K562 (cell line): ENCODE data around the gene IRF1. TPM values are rescaled to one million over a fixed set of nuclear protein-coding genes. Genes with fewer than 3 reads are reported as not detected.

ENCODE experiments used
- ATAC-seq: fragments of 200-7000 bp; cut with Tn5 transposase; 3 replicates; pipeline ENCODE4 v1.9.1; 2020; ENCODE audit warnings: moderate library complexity
- BruUV-seq: library from RNA; stranded (reverse); fragments of 400-500 nt; replicated peaks from 2 replicates; lab custom pipeline; 2021; lab: Mats Ljungman, UMichigan
- CTCF ChIA-PET: fragments of 300-600 bp; formaldehyde crosslinking; extraction: SDS; loops from one replicate; lab custom pipeline; 2021; ENCODE audit warnings: low intra/inter-chr PET ratio; lab: Yijun Ruan, JAX
- POLR2A ChIA-PET: fragments of 300-600, 350-650 bp; sonication (Branson Sonifier 250); formaldehyde crosslinking; extraction: SDS; loops from one replicate; lab custom pipeline; 2021; ENCODE audit warnings: antibody characterized with exemption, inconsistent platforms; lab: Yijun Ruan, JAX
- DNase-seq, 4 experiments: peaks; one replicate each; pipeline versions ENCODE4 v3.0.0 to v3.0.0-alpha.2; 2011 to 2018; ENCODE audit warnings: low spot score in 3 of 4, mixed read lengths in 3 of 4; ENCODE audit errors: extremely low read depth in 1 of 4
- FAIRE-seq: peaks from 2 replicates; lab custom pipeline; 2011; peaks lifted over from hg19 to GRCh38; lab: Jason Lieb, UNC
- H2AFZ ChIP-seq: 2 replicates; pipeline ENCODE4 v1.6.0; 2011; ENCODE audit warnings: low read depth, low read length, control low read depth, inconsistent platforms
- H3K27ac ChIP-seq: fragments of 200-600 bp; 3 replicates; pipeline ENCODE4 v1.8.0; 2011; ENCODE audit warnings: low read depth, mild to moderate bottlenecking, control low read depth, inconsistent platforms, low read length, moderate library complexity, mixed read lengths; ENCODE audit errors: extremely low read depth
- H3K27me3 ChIP-seq, 2 experiments: fragments of 300-600 bp in 1 of 2; 2 replicates in 1 of 2; 3 replicates in 1 of 2; pipeline versions ENCODE4 v1.6.0 to v1.8.0; 2011; ENCODE audit warnings: inconsistent platforms in 2 of 2, low read length in 2 of 2, mild to moderate bottlenecking in 1 of 2, mixed read lengths in 1 of 2, moderate library complexity in 1 of 2; ENCODE audit not compliant: control insufficient read depth in 2 of 2, insufficient read depth in 2 of 2
- H3K36me3 ChIP-seq: fragments of 300-600 bp; 3 replicates; pipeline ENCODE4 v1.8.0; 2011; ENCODE audit warnings: mild to moderate bottlenecking, low read length, inconsistent platforms; ENCODE audit not compliant: control insufficient read depth, insufficient read depth
- H3K4me1 ChIP-seq, 2 experiments: fragments of 200-600 bp in 1 of 2; replicated peaks in 1 of 2; 2 replicates in 1 of 2; 3 replicates in 1 of 2; pipeline versions ENCODE4 v1.5.1 to v1.8.0; 2011; ENCODE audit warnings: inconsistent platforms in 2 of 2, low read length in 2 of 2, mild to moderate bottlenecking in 1 of 2, mixed read lengths in 1 of 2, moderate library complexity in 1 of 2; ENCODE audit not compliant: control insufficient read depth in 2 of 2, insufficient read depth in 2 of 2
- H3K4me2 ChIP-seq: 2 replicates; pipeline ENCODE4 v1.6.1; 2011; ENCODE audit warnings: low read length, control low read depth, inconsistent platforms, mixed read lengths; ENCODE audit not compliant: insufficient read depth
- H3K4me3 ChIP-seq: fragments of 200-600 bp; sonication (generic), shearing (Covaris generic); 2 replicates; pipeline ENCODE4 v1.5.1; 2016; ENCODE audit warnings: control low read depth, inconsistent platforms
- H3K79me2 ChIP-seq: fragments of 200-600 bp; 3 replicates; pipeline ENCODE4 v1.8.0; 2011; ENCODE audit warnings: low read length, inconsistent platforms; ENCODE audit not compliant: control insufficient read depth, insufficient read depth
- H3K9ac ChIP-seq, 2 experiments: 2 replicates each; pipeline versions ENCODE4 v1.6.0 to v1.6.1; 2011; ENCODE audit warnings: low read depth in 2 of 2, low read length in 2 of 2, control low read depth in 1 of 2, inconsistent platforms in 1 of 2, mild to moderate bottlenecking in 1 of 2, mixed read lengths in 1 of 2; ENCODE audit not compliant: insufficient read depth in 1 of 2
- H3K9me1 ChIP-seq: one replicate; pipeline ENCODE4 v1.6.0; 2011; ENCODE audit warnings: inconsistent platforms, mild to moderate bottlenecking, low read length, moderate library complexity; ENCODE audit not compliant: control insufficient read depth, insufficient read depth
- H3K9me3 ChIP-seq: replicated peaks from 2 replicates; pipeline ENCODE4 v1.5.1; 2011; ENCODE audit warnings: low read depth, low read length, inconsistent platforms; ENCODE audit not compliant: control insufficient read depth, insufficient read depth
- H4K20me1 ChIP-seq: replicated peaks from 2 replicates; pipeline ENCODE4 v1.6.1; 2011; ENCODE audit warnings: low read length, inconsistent platforms, mixed read lengths; ENCODE audit not compliant: control insufficient read depth, insufficient read depth
- EGR1 ChIP-seq: fragments of 450-650 bp; conservative IDR thresholded peaks from 2 replicates; pipeline ENCODE4 v1.6.1; 2017; ENCODE audit warnings: mild to moderate bottlenecking
- GATA2 ChIP-seq: sonication (generic); formaldehyde crosslinking; IDR thresholded peaks from 2 replicates; pipeline ENCODE4 v1.4.0; 2020; ENCODE audit warnings: mild to moderate bottlenecking, missing genetic modification reagents
- SMAD3 ChIP-seq: fragments of 450-650 bp; formaldehyde crosslinking; conservative IDR thresholded peaks from 2 replicates; pipeline ENCODE4 v1.4.0; 2020; ENCODE audit warnings: mild to moderate bottlenecking
- TCF7 ChIP-seq: sonication (generic); IDR thresholded peaks from 2 replicates; pipeline ENCODE4 v1.6.1; 2016; ENCODE audit warnings: antibody characterized with exemption, borderline replicate concordance
- ZNF175 ChIP-seq: fragments of 200-800 bp; sonication (Bioruptor generic); IDR thresholded peaks from 2 replicates; pipeline ENCODE4 v1.6.1; 2016; ENCODE audit warnings: low read depth, mild to moderate bottlenecking, missing genetic modification characterization, missing compliant biosample characterization
- WGBS: fragments of 100-300 bp; shearing (Covaris generic); methylation state at CpG from one replicate; pipeline ENCODE4 v1.1.6; 2016; ENCODE audit warnings: low coverage, mixed read lengths; ENCODE audit not compliant: insufficient coverage; ENCODE audit errors: missing lambda C conversion rate; 5-methylcytosine and 5-hydroxymethylcytosine counted together
- in situ Hi-C: fragments of 300-500 bp; cut with MboI; formaldehyde crosslinking; loops from 4 replicates; pipeline ENCODE4 v1.15.0; 2018; ENCODE audit warnings: inconsistent platforms, mixed read lengths
- intact Hi-C: fragments of 100-400 bp; cut with micrococcal nuclease; formaldehyde crosslinking; loops from 2 replicates; pipeline ENCODE4 v1.14.2; 2022
- polyA plus RNA-seq, 8 experiments: library from polyadenylated mRNA; depleted of rRNA in 4 of 8; stranded (reverse) in 5 of 8; unstranded in 3 of 8; fragments of >200 nt; fragmentation: Nextera tagmentation in 2 of 8; fragmentation: Illumina TruSeq in 1 of 8; extraction: Ambion mirVana in 2 of 8; extraction: Trizol in 1 of 8; gene quantifications; 2 replicates each; pipeline versions ENCODE4 v1.2.1 to v1.2.3, GENCODE V29; 2011 to 2014; ENCODE audit warnings: inconsistent platforms in 1 of 8, missing spikeins in 1 of 8
- total RNA-seq, 7 experiments: library from RNA; depleted of rRNA in 6 of 7; stranded (reverse); fragments of >200 nt in 6 of 7; fragmentation: Illumina TruSeq in 2 of 7; extraction: Trizol in 2 of 7; gene quantifications; 2 replicates each; pipeline versions ENCODE4 v1.2.1 to v1.2.3, GENCODE V29; 2011 to 2021; ENCODE audit warnings: low replicate concordance in 1 of 7
- TF ChIP-seq, protein P1 (sequence below): fragments of 250-450 bp; sonication (Bioruptor Pico); IDR thresholded peaks from 2 replicates; pipeline ENCODE4 v1.8.0; 2021; ENCODE audit warnings: borderline replicate concordance, mild to moderate bottlenecking, moderate library complexity; ENCODE audit not compliant: poor library complexity, severe bottlenecking
- TF ChIP-seq, protein P2 (sequence below): fragments of 250-450 bp; sonication (Bioruptor Pico); IDR thresholded peaks from 2 replicates; pipeline ENCODE4 v1.4.0; 2020; ENCODE audit warnings: borderline replicate concordance
- TF ChIP-seq, protein P3 (sequence below): fragments of 250-450 bp; sonication (Bioruptor Pico); IDR thresholded peaks from 2 replicates; pipeline ENCODE4 v1.5.0; 2021

IRF1 gene
- total and polyA plus RNA-seq, 9 of the 15 experiments (the other 6 are each of a cell fraction or from before 2014, with no cell fraction given), result 1.1 to 12.3 (median 5.9) TPM

DNA sequence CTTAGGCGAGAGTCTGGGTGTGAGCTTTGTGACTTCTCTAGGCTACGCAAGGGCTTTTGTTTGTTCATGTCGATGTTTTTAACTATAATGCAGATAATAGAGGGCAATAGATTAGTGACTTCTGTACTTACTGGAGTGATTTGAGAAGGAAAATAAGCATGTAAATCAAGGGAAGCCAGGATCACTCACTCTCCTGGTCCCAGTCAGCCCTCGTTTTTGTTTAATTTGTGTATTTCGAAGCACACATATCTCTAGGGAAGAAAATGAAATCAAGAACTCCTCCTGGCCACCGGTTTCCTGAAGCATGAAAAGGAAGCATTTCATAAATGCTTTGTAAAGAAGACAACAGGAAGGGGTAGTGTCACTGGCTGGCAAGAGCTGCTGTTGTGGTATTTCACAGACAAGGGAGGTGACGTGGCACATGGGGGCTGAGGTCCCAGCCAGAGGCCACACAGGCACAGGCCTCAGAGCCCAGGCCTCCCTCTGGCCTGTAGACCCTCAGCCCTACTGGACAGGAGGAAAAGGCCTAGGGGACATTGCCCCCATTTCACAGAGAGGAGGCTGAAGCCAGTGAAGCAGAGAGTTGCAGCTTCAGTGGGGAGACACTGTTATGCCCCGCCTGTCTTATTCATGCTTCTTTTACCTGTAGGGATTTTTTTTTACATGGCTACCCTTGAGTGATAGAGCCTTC is 34.1 kb downstream of the IRF1 start:
- FAIRE-seq (no peak), DNase-seq (no peak), ATAC-seq (no peak)
- Histone ChIP-seq H3K9ac (peak overlapping the region in 1 of 2 experiments; percentile 62; a peak in 2 of 4 replicates), H4K20me1 (no peaks in the 10 kb centered on the region), H3K9me3 (no peaks in the 10 kb centered on the region), H3K9me1 (no peaks in the 10 kb centered on the region), H3K4me3 (no peak overlapping the region), H3K79me2 (no peaks in the 10 kb centered on the region), H3K36me3 (no peaks in the 10 kb centered on the region), H3K4me1 (peaks cover 16 to 42% of the 10 kb centered on the region in 2 experiments), H2AFZ (no peak overlapping the region; the same call in 1 of the 2 replicates), H3K4me2 (no peak overlapping the region), H3K27me3 (no peaks in the 10 kb centered on the region), H3K27ac (no peak overlapping the region)
- ChIA-PET POLR2A (interaction anchor here (0.8 to 4.5 kb wide), 9 partner anchors 9 to 34 kb away, joined by 3 to 25 read pairs (median 5); partner anchors contain the start of gene IRF1), CTCF (no interaction called here)
- no TSS peak for BruUV-seq
- in situ Hi-C loops, result loop anchor here (5.0 kb wide), 1 partner anchor 34 kb away; no protein-coding TSS in a partner anchor
- TF ChIP-seq GATA2 (CRISPR knock-in tag) (no peak), SMAD3 (CRISPR knock-in tag) (no peak), TCF7 (no peak), ZNF175 (CRISPR knock-in tag) (no peak; the same call in 1 of the 2 replicates), EGR1 (no peak)
- TF ChIP-seq, protein P1, sequence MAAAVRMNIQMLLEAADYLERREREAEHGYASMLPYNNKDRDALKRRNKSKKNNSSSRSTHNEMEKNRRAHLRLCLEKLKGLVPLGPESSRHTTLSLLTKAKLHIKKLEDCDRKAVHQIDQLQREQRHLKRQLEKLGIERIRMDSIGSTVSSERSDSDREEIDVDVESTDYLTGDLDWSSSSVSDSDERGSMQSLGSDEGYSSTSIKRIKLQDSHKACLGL (CRISPR knock-in tag), result no peak
- TF ChIP-seq, protein P2, sequence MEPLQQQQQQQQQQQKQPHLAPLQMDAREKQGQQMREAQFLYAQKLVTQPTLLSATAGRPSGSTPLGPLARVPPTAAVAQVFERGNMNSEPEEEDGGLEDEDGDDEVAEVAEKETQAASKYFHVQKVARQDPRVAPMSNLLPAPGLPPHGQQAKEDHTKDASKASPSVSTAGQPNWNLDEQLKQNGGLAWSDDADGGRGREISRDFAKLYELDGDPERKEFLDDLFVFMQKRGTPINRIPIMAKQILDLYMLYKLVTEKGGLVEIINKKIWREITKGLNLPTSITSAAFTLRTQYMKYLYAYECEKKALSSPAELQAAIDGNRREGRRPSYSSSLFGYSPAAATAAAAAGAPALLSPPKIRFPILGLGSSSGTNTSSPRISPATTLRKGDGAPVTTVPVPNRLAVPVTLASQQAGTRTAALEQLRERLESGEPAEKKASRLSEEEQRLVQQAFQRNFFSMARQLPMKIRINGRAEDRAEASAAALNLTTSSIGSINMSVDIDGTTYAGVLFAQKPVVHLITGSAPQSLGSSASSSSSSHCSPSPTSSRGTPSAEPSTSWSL, result no peak
- TF ChIP-seq, protein P3, sequence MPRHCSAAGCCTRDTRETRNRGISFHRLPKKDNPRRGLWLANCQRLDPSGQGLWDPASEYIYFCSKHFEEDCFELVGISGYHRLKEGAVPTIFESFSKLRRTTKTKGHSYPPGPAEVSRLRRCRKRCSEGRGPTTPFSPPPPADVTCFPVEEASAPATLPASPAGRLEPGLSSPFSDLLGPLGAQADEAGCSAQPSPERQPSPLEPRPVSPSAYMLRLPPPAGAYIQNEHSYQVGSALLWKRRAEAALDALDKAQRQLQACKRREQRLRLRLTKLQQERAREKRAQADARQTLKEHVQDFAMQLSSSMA, result no peak
- 64% methylated on average over 8 of the region's 8 CpGs for WGBS
- intact Hi-C loops, result no loop called here
